ENCODE results near the gene RREB1. TPM values are rescaled to one million over a fixed set of nuclear protein-coding genes. Genes with fewer than 3 reads are reported as not detected.

Gene RREB1
- total RNA-seq, 1 experiment from 2014 or later: 53.5 TPM

DNA sequence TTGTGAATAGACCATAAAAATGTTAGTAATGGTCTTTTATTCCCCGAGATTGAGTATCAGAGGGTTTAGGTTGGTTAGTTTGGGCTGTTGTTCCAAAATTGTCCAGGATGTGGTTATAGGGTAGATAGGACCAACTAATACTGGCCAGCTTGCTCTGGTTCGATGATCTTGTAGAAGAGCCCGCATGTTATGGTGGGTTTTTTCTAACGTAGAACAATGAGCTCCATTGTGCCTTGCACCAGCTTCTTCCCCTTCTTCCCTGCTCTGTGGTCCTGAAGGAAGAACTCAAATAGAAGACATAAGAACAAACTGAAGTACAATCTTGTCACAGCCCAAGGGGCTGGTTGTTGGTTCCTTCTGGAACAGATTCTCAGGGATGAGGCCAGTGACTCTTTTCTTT lies 70.5 kb downstream of the RREB1 start:
- ChIA-PET CTCF (interaction anchor here (1.1 kb wide), 1 partner anchor 59 kb away, joined by 3 read pairs; no protein-coding TSS in a partner anchor), POLR2A (interaction anchor here (0.9 kb wide), 1 partner anchor 9 kb away, joined by 5 read pairs; no protein-coding TSS in a partner anchor)
- intact Hi-C loops (cut with micrococcal nuclease): no loop called here
- Mint-ChIP-seq H3K4me3 (ENCODE audit: unreplicated experiment) (no peak overlapping the region), H3K9me3 (ENCODE audit: unreplicated experiment) (no peaks in the 10 kb centered on the region), H3K36me3 (ENCODE audit: insufficient read depth, unreplicated experiment) (peaks cover 59% of the 10 kb centered on the region), H3K27ac (ENCODE audit: low read depth, unreplicated experiment) (peak overlapping the region; percentile 51), H3K27me3 (ENCODE audit: insufficient read depth, unreplicated experiment) (no peaks in the 10 kb centered on the region), H3K4me1 (ENCODE audit: insufficient read depth, unreplicated experiment) (peaks cover 5% of the 10 kb centered on the region)
- no TSS peak for BruUV-seq (replicated peaks)
- DNase-seq (ENCODE audit: unreplicated experiment): no peak
- TF ChIP-seq, protein P1, sequence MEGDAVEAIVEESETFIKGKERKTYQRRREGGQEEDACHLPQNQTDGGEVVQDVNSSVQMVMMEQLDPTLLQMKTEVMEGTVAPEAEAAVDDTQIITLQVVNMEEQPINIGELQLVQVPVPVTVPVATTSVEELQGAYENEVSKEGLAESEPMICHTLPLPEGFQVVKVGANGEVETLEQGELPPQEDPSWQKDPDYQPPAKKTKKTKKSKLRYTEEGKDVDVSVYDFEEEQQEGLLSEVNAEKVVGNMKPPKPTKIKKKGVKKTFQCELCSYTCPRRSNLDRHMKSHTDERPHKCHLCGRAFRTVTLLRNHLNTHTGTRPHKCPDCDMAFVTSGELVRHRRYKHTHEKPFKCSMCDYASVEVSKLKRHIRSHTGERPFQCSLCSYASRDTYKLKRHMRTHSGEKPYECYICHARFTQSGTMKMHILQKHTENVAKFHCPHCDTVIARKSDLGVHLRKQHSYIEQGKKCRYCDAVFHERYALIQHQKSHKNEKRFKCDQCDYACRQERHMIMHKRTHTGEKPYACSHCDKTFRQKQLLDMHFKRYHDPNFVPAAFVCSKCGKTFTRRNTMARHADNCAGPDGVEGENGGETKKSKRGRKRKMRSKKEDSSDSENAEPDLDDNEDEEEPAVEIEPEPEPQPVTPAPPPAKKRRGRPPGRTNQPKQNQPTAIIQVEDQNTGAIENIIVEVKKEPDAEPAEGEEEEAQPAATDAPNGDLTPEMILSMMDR (IDR thresholded peaks at IDR 0.05; ENCODE audit: unreplicated experiment): no peak

DNA sequence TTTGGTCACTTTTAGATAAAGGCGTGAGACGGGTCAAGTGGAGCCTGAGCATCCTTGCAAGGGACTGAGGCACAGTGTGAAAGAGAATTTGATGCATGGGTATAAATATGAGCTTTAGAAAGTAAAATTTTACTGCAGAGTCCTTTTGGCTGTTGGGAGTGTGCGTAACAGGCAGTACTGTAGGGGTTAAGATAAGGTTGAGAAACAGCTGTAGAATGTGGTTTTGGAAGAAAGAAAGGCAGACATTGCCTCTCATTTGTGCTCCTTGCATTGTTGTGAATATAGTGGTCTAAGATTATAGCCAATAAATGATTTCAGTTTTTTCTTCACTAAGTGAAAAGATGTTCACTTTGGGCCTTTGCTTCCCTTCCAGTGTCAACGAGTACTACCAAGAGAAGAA lies 73.0 kb downstream of the RREB1 start:
- no peaks in the 10 kb centered on the region for H3K9me3 Mint-ChIP-seq (ENCODE audit: unreplicated experiment)
- H3K27ac Mint-ChIP-seq (ENCODE audit: low read depth, unreplicated experiment): peak overlapping the region; percentile 44
- peaks cover 5% of the 10 kb centered on the region for H3K4me1 Mint-ChIP-seq (ENCODE audit: insufficient read depth, unreplicated experiment)
- intact Hi-C loops (cut with micrococcal nuclease): loop anchor here (1.0 kb wide), 1 partner anchor 26 kb away; no protein-coding TSS in a partner anchor
- H3K4me3 Mint-ChIP-seq (ENCODE audit: unreplicated experiment): no peak overlapping the region
- H3K36me3 Mint-ChIP-seq (ENCODE audit: insufficient read depth, unreplicated experiment): peaks cover 78% of the 10 kb centered on the region
- DNase-seq (ENCODE audit: unreplicated experiment): no peak
- ChIA-PET CTCF (no interaction called here), POLR2A (interaction anchor here (1.0 kb wide), 1 partner anchor 71 kb away, joined by 3 read pairs; no protein-coding TSS in a partner anchor)
- no peaks in the 10 kb centered on the region for H3K27me3 Mint-ChIP-seq (ENCODE audit: insufficient read depth, unreplicated experiment)
- no TSS peak for BruUV-seq (replicated peaks)
- TF ChIP-seq, protein P1 (IDR thresholded peaks at IDR 0.05; ENCODE audit: unreplicated experiment): no peak

DNA sequence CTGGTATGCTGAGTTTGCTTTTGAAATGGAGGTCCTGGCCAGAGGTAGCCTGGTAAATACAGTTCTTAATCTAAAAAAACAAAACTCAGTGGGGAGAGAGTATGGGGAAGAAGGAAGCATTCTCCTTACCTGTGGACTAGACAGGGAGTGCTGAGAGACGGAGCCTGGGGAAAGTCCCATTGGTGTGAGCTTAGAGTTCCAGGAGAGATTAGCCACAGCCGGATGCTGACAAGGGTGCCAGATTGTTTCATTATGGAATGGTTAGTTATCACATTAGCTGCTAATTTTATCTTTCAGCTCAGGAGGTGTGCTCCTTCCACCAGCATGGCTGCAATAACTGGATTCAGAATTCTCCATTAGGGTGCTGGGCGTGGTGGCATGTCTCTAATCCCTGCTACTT lies 75.9 kb downstream of the RREB1 start:
- TF ChIP-seq, protein P1 (IDR thresholded peaks at IDR 0.05; ENCODE audit: unreplicated experiment): no peak
- intact Hi-C loops (cut with micrococcal nuclease): no loop called here
- H3K27ac Mint-ChIP-seq (ENCODE audit: low read depth, unreplicated experiment): no peak overlapping the region
- DNase-seq (ENCODE audit: unreplicated experiment): no peak
- no TSS peak for BruUV-seq (replicated peaks)
- H3K4me3 Mint-ChIP-seq (ENCODE audit: unreplicated experiment): no peak overlapping the region
- H3K27me3 Mint-ChIP-seq (ENCODE audit: insufficient read depth, unreplicated experiment): no peaks in the 10 kb centered on the region
- POLR2A ChIA-PET: interaction anchor here (0.7 kb wide), 1 partner anchor 20 kb away, joined by 3 read pairs; no protein-coding TSS in a partner anchor
- no peaks in the 10 kb centered on the region for H3K9me3 Mint-ChIP-seq (ENCODE audit: unreplicated experiment)
- H3K36me3 Mint-ChIP-seq (ENCODE audit: insufficient read depth, unreplicated experiment): peaks cover 76% of the 10 kb centered on the region
- CTCF ChIA-PET: no interaction called here
- H3K4me1 Mint-ChIP-seq (ENCODE audit: insufficient read depth, unreplicated experiment): no peaks in the 10 kb centered on the region

DNA sequence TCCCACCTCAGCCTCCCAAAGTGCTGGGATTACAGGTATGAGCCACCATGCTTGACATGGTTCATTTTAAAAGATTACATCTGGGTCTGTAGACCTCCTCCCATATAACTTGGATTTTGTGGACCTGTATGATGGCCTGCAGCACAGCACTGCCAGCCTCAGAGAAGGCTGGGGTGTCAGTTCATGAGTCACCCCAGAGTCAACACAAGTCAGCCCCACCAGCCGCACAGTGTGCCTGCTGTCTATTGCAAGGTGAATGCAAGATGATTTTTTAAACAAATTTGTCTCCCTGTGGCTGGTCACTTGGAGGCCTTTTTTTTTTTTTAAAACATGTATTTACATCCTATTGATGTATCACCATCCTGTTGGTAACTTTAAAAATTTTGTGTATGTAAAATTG lies 76.7 kb downstream of the RREB1 start:
- intact Hi-C loops (cut with micrococcal nuclease): no loop called here
- ChIA-PET POLR2A (no interaction called here), CTCF (no interaction called here)
- no peaks in the 10 kb centered on the region for H3K9me3 Mint-ChIP-seq (ENCODE audit: unreplicated experiment)
- no peaks in the 10 kb centered on the region for H3K4me1 Mint-ChIP-seq (ENCODE audit: insufficient read depth, unreplicated experiment)
- no peaks in the 10 kb centered on the region for H3K27me3 Mint-ChIP-seq (ENCODE audit: insufficient read depth, unreplicated experiment)
- no peak overlapping the region for H3K27ac Mint-ChIP-seq (ENCODE audit: low read depth, unreplicated experiment)
- H3K4me3 Mint-ChIP-seq (ENCODE audit: unreplicated experiment): no peak overlapping the region
- DNase-seq (ENCODE audit: unreplicated experiment): no peak
- TF ChIP-seq, protein P1 (IDR thresholded peaks at IDR 0.05; ENCODE audit: unreplicated experiment): no peak
- no TSS peak for BruUV-seq (replicated peaks)
- peaks cover 76% of the 10 kb centered on the region for H3K36me3 Mint-ChIP-seq (ENCODE audit: insufficient read depth, unreplicated experiment)
